Measurements from ENCODE around the gene ZNF529. TPM values are rescaled to one million over a fixed set of nuclear protein-coding genes. Genes with fewer than 3 reads are reported as not detected.

ZNF529 gene
- total RNA-seq, 2 experiments from 2014 or later: 13.7 to 15.1 TPM

GRCh38 chr19:36501973-36502372 is 71.1 kb downstream of the ZNF529 start:
- ChIA-PET CTCF (no interaction called here), POLR2A (no interaction called here)
- Mint-ChIP-seq H3K4me3 (no peak overlapping the region), H3K9me3 (ENCODE audit: insufficient read depth) (peaks cover 18% of the 10 kb centered on the region), H3K4me1 (ENCODE audit: low read depth) (no peaks in the 10 kb centered on the region), H3K36me3 (ENCODE audit: low read depth) (peaks cover 2% of the 10 kb centered on the region), H3K27me3 (ENCODE audit: low read depth) (no peaks in the 10 kb centered on the region), H3K27ac (no peak overlapping the region)
- ATAC-seq (no peak), DNase-seq (no peak)

DNA sequence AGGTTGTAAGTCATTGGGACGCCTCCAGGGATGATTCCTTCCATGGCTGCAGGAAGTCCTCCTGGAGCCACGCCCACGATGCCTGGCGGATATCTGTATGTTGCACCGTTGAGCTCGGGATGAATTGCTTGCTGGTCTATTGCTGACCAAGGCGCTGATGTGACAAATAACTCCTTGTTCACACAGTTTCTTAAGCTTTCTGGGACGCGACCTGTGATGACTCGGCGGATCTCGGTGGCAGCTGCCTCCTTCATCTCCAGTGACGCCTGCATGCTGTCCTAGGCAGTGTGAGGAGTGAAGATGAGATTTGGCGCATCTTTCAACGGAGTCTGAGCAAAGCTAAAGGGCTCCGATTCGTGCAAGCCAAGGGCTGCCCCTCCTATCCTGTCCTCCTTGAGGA is 76.1 kb downstream of the ZNF529 start:
- H3K9me3 Mint-ChIP-seq (ENCODE audit: insufficient read depth): peaks cover 21% of the 10 kb centered on the region
- no peaks in the 10 kb centered on the region for H3K27me3 Mint-ChIP-seq (ENCODE audit: low read depth)
- DNase-seq (no peak), ATAC-seq (no peak)
- POLR2A ChIA-PET: no interaction called here
- no peak overlapping the region for H3K4me3 Mint-ChIP-seq
- no peaks in the 10 kb centered on the region for H3K4me1 Mint-ChIP-seq (ENCODE audit: low read depth)
- no peak overlapping the region for H3K27ac Mint-ChIP-seq
- peaks cover 3% of the 10 kb centered on the region for H3K36me3 Mint-ChIP-seq (ENCODE audit: low read depth)
- CTCF ChIA-PET: interaction anchor here (1.4 kb wide), 1 partner anchor 118 kb away, joined by 3 read pairs; the partner anchor contains the start of gene ZFP14

Other genes with a start within 250 kb of the ZNF529 start
- 1 to 10 TPM; 4.1 to 5.4 TPM for gene ZFP14, start 194.1 kb downstream of the ZNF529 start, total RNA-seq
- gene ZFP82, start 154.6 kb downstream of the ZNF529 start, total RNA-seq: 1 to 10 TPM; 5.2 to 5.4 TPM
- gene ZNF566, start 83.7 kb downstream of the ZNF529 start, total RNA-seq: 1 to 10 TPM; 6.2 to 7.5 TPM
- 10 to 100 TPM in 1 of 2 experiments, 1 to 10 TPM in 1; 8.6 to 10.5 TPM for gene ZNF260, start 45.0 kb downstream of the ZNF529 start, total RNA-seq
- 10 to 100 TPM; 12.0 to 13.3 TPM for gene ZNF382, start 32.0 kb upstream of the ZNF529 start, total RNA-seq
- 1 to 10 TPM; 6.2 to 7.3 TPM for gene ZNF461, start 93.5 kb upstream of the ZNF529 start, total RNA-seq
- gene ZNF567, start 114.3 kb upstream of the ZNF529 start, total RNA-seq: 10 to 100 TPM; 10.1 to 12.5 TPM
- gene ZNF850, start 199.5 kb upstream of the ZNF529 start, total RNA-seq: 10 to 100 TPM in 1 of 2 experiments, 1 to 10 TPM in 1; 9.8 to 12.5 TPM